Measurements from ENCODE around the gene HAPLN3. TPM values are rescaled to one million over a fixed set of nuclear protein-coding genes. Genes with fewer than 3 reads are reported as not detected.

The HAPLN3 gene
- total RNA-seq, 2 experiments from 2014 or later = 103 to 105 TPM

DNA sequence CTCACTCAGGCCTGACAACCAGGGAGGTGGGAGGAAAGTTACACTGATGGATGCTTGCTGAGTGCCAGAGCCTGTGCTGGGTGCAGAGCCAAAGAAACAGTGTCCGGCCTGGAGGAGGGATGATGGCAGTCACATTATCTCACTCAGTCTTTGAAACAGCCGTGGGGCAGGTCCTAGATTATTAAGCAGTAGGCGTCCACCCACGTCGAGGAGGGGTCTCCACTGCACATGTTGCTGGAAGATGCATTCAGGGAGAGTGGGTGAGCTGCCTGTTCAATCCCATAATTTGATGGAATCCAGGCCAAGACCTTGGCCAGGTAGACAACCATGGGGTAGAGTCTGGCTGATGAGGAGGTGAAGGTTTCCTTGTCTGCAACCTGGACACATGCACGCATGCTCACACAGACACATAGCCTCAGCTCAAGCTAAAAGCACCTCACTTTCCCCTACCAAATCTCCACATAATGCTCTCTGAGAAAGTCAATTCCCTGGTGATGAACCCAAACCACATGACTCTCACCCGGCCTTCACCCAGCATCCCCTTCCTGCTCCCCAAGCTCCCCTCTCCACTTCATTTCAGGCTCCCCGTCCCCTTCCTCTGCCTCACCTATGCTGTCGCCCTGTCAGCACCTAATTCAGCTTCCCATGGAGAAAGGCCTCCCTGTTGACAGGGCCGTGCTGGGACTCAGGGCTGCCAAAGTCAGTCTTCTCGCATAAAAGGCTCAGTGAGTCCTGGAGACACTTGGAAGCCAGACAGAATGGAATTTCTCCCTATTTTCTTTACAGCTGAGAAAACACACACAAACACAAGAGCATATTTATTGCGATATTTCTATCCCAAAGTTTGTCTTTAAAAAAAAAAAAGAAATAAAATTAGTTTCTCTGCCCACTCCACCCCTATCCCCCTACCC is 62.3 kb downstream of the HAPLN3 start:
- CTCF ChIA-PET = interaction anchor here (0.7 to 1.6 kb wide), 2 partner anchors 17 to 72 kb away, joined by 3 to 4 read pairs; no protein-coding TSS in a partner anchor

DNA sequence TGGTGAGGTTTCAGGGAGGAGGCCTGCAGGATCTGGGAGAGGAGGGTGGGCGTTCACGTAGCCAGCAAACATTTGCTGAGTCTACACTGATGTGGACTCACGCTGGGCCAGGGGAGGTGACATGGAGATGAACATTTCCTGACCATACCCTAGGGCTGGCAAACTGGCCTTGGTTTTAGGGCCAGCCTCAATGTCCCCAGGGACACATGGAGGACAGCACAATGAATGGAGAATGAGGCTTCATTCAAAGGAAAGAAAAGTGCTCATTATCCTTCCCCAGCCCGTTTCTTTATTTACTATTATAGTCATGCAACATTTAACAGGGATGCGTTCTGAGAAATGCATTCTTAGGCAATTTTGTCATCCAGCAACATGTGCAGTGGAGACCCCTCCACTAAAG is 65.3 kb downstream of the HAPLN3 start:
- H3K27me3 Mint-ChIP-seq (ENCODE audit: low read depth) = no peaks in the 10 kb centered on the region
- intact Hi-C loops (cut with micrococcal nuclease) = loop anchor here (5.0 kb wide), 1 partner anchor 363 kb away; the partner anchor contains the start of genes MRPL46 and MRPS11
- CTCF ChIA-PET = no interaction called here
- DNase-seq = no peak
- no peaks in the 10 kb centered on the region for H3K9me3 Mint-ChIP-seq
- peaks cover 5% of the 10 kb centered on the region for H3K4me1 Mint-ChIP-seq (ENCODE audit: low read depth)
- H3K36me3 Mint-ChIP-seq (ENCODE audit: low read depth) = no peaks in the 10 kb centered on the region
- no peak overlapping the region for H3K27ac Mint-ChIP-seq
- no peak overlapping the region for H3K4me3 Mint-ChIP-seq

More for the DNA sequence above, 62.3 kb downstream of the HAPLN3 start:
- no peak overlapping the region for H3K4me3 Mint-ChIP-seq
- no peak for DNase-seq
- no peaks in the 10 kb centered on the region for H3K27me3 Mint-ChIP-seq (ENCODE audit: low read depth)
- peaks cover 5% of the 10 kb centered on the region for H3K4me1 Mint-ChIP-seq (ENCODE audit: low read depth)
- intact Hi-C loops (cut with micrococcal nuclease) = loop anchor here (5.0 kb wide), 1 partner anchor 366 kb away; the partner anchor contains the start of genes MRPL46 and MRPS11
- no peak overlapping the region for H3K27ac Mint-ChIP-seq
- H3K9me3 Mint-ChIP-seq = no peaks in the 10 kb centered on the region
- H3K36me3 Mint-ChIP-seq (ENCODE audit: low read depth) = no peaks in the 10 kb centered on the region

DNA sequence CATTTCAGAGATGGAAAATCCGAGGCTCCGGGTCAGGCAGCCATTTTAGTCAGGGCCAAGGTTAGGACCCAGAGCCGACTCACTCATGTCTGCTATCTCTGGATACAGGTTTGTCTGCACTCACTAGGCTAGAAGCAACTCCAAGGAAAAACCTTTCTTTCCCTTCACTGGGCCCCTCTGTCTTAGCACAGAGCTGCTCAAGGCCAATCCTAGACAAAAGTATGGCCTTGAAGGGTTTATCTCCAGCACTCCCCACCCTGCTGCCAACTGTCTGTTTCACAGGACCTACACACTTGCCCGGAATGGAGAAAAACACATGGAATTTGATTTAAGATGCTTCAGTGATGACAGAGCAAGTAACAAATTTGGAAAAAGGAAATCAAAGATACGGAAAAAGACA is 66.6 kb downstream of the HAPLN3 start:
- CTCF ChIA-PET = no interaction called here
- H3K9me3 Mint-ChIP-seq = no peaks in the 10 kb centered on the region
- no peak overlapping the region for H3K27ac Mint-ChIP-seq
- H3K27me3 Mint-ChIP-seq (ENCODE audit: low read depth) = no peaks in the 10 kb centered on the region
- H3K36me3 Mint-ChIP-seq (ENCODE audit: low read depth) = no peaks in the 10 kb centered on the region
- DNase-seq = no peak
- intact Hi-C loops (cut with micrococcal nuclease) = no loop called here
- H3K4me3 Mint-ChIP-seq = no peak overlapping the region
- H3K4me1 Mint-ChIP-seq (ENCODE audit: low read depth) = peaks cover under 1% of the 10 kb centered on the region

Other genes with a start within 250 kb of the HAPLN3 start
- gene ACAN, start 92.1 kb downstream of the HAPLN3 start, total RNA-seq = not detected
- gene MFGE8, start 17.8 kb upstream of the HAPLN3 start, total RNA-seq = 10 to 100 TPM; 28.2 to 31.6 TPM
- gene ABHD2, start 192.9 kb upstream of the HAPLN3 start, total RNA-seq = 10 to 100 TPM; 57.2 to 64.9 TPM